D341Med (cell line): ENCODE results near the gene CCL2.

Experiments used
- DNase-seq: peaks from one replicate; pipeline ENCODE4 v3.0.0; 2012; ENCODE audit warnings: low spot score

The CCL2 gene

DNA sequence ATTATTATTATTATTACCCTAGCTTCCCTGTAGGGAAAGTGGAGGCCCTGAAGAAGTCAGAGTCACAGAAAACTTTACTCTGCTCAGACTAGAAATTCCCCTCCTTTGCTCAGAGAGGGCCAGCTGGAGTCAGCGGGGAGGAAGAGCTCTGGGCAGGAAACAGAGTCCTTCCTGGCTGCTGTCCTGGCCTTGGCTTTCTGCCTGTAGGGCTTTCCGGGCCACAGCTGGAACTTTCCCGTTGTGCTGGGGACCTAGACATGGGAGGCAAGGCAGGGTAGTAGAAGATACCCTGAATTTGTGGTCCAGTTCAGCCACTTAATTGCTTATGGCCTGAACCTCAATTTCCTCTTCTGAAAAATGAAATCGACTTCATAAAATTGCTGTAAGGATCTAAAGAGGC is 14.0 kb upstream of the CCL2 start:
- DNase-seq, result no peak

DNA sequence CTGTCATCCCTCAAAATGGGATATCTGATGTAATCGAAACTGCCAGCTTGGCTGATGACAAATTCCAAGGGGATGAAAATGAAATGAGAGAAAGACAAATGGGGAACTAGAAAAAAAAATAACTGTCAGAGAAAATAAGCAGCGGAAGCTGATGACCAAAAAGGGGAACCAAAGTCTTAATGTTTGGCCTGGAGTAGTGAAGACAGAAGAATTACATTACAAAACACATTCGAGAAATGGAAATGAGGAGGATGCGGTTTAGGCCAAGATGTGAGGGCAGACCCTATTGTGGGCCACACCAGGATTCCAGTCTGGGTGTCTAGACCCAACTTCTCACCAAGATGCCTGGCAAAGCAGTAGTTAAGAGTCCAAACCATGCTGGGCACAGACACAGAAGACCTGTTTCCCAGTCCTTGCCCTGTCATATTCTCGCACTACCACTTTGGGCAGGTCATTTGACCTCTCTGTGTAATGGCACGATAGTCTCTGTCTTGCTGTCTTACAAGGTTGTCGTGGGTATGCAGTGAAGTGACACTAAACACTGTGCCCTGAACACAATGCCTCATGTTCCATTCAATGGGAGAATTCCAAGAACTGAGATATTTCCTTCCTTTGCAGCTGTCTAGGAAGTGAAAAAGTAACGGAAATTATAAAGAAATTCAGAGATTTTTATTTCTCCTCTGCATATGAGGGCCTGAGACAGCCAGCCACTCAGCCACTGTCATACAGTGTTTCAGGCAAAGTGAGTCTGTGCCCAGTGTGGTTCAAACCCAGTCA is 12.3 kb upstream of the CCL2 start:
- DNase-seq, result no peak

DNA sequence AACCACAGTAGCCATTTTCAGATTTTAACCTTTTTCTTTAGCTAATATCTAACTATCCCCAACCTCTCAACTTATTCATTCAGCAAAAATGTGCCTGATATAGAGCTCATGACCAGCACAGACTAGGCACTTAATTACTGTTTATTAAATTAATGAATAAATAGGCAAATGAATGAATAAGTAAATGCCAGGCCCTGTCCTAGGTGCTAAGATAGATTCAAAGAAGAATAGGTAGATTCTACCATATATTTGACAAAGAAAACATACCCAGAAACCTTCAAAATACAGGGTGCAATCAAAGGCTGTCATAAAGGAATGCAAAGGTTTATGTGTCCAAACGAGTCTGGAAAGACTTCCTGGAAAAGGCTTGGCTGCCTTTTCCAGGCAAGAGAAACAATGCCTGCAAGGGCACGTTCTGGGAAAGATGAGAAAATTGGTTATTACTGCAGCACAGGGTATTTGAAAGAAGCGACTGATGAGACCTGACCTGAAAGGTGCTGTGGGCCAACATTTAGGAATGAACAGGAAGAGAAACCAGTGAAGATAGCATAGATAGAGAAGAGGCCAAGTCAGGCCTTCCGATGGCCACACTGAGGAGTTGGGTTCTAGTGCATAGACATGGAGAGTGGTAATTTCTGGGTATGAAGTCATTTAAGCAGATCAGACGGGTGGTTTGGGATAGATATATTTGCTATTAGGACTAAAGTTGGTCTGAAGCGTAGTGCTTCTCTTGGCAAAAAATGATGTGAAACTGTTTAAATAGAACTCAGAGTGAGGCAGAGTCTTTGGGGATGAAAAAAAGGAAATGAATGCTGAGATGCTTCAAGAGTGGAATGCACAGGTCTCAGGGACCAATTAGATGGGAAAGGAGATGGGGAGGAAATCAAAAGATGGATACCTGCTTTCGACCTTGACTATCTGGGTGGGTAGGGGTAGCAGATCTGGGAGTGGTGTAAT is 11.4 kb upstream of the CCL2 start:
- DNase-seq, result no peak

DNA sequence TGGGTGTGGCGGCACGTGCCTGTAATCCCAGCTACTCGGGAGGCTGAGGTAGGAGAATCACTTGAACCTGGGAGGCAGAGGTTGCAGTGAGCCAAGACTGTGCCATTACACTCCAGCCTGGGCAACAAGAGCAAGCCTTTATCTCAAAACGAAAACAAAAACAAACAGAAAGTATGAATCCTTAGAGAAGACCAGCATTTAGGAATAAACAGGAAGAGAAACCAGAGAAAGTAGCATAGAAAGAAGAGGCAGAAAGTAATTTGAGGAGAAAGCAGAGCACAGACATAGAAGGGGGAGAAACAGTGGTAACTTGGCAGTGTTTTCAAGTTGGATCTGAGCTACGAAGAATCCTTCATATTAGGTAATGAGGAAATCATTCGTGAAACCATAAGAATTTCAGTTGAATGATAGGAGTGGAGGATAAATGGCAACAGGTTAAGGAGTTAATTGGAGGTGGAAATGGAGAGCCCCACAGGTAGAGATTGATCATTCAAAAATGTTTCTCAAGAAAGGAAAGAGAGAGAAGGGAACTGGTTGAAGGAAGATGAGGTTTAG is 9.7 kb upstream of the CCL2 start:
- DNase-seq, result no peak

DNA sequence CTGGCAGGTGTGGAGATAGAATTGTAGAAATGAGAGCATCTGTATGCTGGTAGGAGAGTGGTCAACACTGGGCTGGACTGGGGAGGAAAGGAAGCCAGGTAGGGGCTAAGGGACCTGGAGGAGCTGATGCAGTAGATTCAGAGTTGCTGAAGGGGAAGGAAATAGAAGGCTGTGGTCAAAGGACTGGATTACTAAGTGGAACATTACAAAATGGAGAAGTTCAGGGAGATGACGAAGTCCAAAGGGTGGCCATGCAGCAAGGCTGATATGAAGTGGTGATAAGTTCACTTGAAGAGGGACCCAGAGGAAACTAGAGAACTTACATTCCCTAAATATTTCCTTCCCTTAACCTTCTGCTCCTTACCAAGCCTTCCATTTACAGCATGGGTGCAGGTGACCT is 8.6 kb upstream of the CCL2 start:
- DNase-seq, result no peak

DNA sequence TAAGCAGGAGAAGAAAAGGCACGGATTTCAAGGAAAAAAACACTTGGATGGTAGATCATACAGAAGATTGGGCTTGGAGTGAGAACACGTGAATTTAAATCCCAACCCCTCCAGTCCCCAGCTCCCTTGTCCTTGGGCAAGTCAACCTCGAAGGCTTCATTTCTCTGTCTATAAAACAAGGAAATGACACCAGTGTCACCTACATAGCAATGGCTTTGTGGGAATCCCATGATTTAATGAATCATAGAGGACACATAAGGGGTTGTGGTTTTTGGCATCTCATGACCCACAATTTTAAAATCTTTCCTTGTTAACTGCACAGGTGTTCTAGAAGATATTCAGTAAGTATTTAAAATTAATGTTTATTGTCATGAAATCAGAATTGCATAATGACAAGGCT is 8.2 kb upstream of the CCL2 start:
- no peak for DNase-seq

GRCh38 chr17:34248511-34249024 is 6.5 kb upstream of the CCL2 start:
- DNase-seq, result no peak

DNA sequence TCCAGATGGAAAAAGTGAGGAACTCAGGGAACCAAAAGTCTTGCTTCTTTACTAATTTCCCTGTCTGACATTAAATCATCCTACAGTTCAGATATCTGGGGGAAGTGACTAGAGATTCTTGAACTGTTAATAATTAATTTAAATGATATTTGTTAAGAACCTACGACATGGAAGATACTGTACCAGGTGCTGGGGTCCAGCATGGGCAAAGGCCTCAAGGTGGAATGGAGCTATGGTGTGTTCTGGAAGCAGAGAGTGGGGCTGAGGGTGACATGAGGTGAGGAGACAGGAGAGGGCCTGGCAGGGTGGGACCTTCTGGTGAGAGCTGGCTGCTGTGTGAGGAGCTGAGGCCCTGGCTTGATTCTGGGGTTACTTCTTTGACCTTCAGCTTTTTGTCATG is 6.0 kb upstream of the CCL2 start:
- no peak for DNase-seq

DNA sequence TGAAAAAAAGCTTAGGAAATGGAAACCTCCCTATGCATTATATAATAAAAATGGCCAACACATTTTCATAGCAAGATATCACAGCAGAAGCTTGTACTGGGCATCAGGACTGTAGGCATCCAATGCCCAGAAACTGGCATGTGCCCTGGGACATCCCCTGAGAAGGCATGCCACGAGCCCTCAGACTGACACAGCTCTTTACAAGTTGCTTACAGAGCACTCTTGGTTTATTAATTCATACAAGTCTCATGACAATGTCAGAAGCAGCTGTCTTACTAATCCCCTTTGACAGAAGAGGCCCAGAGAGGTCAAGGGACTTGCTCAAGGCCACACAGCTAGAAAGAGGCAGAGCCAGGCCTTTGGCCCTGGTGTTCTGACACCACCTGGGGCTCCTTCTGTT is 5.6 kb upstream of the CCL2 start:
- no peak for DNase-seq

- no peak for DNase-seq
Observed at GRCh38 chr17:34251186-34251585, 3.9 kb upstream of the CCL2 start.

GRCh38 chr17:34252095-34252443 is 3.0 kb upstream of the CCL2 start:
- DNase-seq, result no peak

DNA sequence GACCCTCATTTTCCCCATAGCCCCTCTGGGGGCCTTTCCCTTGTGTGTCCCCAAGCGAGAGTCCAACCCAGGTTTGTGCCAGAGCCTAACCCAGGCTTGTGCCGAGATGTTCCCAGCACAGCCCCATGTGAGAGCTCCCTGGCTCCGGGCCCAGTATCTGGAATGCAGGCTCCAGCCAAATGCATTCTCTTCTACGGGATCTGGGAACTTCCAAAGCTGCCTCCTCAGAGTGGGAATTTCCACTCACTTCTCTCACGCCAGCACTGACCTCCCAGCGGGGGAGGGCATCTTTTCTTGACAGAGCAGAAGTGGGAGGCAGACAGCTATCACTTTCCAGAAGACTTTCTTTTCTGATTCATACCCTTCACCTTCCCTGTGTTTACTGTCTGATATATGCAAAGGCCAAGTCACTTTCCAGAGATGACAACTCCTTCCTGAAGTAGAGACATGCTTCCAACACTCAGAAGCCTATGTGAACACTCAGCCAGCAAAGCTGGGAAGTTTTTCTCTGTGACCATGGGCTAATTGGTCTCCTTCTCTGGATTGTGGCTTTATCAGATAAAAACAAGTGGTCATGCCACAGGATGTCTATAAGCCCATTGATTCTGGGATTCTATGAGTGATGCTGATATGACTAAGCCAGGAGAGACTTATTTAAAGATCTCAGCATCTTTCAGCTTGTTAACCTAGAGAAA is 2.5 kb upstream of the CCL2 start:
- DNase-seq, result no peak

DNA sequence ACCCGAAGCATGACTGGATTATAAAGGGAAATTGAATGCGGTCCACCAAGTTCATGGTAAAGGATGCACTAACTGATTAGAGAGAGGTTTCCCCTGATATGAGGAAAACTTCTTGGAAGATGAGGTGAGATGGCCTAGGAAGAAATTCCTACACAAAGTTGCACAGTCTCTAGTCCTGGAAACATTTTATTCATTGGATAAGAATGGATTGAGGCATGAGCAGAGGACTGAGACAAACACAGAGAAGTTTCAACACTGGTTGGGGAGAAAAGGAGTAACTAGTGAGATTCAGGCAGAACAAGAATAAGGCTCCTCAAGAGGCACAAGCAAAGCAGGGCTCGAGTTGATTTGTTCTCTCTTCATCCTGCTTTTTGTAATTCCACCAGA is 2.0 kb upstream of the CCL2 start:
- DNase-seq, result no peak

GRCh38 chr17:34254146-34254545 is 939 bp upstream of the CCL2 start:
- DNase-seq, result no peak

- no peak for DNase-seq
Observed at GRCh38 chr17:34255381-34255732, 272 bp downstream of the CCL2 start.

DNA sequence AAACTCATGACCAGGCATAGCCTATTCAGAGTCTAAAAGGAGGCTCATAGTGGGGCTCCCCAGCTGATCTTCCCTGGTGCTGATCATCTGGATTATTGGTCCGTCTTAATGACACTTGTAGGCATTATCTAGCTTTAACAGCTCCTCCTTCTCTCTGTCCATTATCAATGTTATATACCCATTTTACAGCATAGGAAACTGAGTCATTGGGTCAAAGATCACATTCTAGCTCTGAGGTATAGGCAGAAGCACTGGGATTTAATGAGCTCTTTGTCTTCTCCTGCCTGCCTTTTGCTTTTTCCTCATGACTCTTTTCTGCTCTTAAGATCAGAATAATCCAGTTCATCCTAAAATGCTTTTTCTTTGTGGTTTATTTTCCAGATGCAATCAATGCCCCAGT is 756 bp downstream of the CCL2 start:
- DNase-seq, result no peak

DNA sequence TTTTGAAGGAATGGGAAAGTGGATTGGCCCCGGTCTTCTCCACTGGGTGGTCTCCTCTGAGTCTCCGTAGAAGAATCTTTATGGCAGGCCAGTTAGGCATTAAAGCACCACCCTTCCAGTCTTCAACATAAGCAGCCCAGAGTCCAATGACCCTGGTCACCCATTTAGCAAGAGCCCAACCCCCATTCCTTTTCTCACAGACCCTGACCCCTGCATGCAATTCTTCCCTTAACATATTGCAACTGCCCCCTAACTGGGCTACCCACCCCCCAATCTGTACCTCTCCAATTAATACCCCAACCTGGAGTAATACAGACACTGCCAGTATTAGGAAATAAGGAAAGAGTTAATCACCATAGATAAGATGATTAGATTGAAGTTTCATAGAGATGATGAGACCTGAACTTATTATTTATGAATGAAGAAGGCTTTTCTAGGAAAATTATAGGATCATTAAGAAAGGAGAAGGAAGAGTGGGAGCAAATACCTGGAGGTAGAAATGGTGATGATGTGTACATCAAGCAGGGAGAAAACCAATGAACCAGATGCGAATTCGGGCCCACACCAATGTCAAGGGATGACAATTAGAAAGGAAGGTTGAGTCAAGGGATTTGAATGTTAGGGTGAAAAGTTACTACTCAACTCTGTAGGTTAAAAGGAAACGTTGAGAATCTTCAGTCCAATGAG is 2.4 kb downstream of the CCL2 start:
- no peak for DNase-seq

DNA sequence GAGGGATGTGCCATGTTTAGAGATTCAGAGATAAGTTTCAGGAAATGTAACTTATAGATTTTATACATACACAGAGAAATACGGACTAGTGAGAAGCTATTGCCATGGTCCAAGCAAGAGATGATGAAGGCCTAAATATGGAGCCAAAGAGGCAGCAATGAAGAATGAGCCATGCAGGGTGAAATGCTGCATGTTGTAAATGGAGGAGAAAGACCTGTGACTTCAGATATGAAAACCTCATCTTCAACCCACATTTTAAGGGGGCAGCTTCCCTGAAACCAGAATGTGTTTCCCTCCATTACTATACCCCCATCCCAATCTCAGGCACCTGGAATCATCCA is 2.9 kb downstream of the CCL2 start:
- no peak for DNase-seq

DNA sequence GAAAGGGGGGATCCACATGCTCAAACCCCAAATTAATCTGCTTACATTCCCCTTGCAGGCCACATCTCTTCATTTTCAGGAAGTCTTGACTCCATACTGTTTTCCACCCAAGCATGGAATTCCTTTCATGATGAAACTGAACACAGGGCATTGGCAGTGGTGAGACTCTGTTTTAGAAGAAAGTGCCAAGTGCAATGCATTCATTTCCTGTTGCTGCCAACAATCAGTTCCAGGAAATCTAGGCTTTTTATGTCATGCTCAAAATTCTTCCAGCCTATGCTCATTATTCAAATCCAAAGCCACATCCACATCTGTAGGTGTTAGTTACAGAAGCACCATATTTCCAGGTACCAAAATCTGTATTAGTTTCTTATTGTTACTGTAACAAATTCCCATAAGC is 4.1 kb downstream of the CCL2 start:
- DNase-seq, result no peak

GRCh38 chr17:34260861-34261260 is 5.8 kb downstream of the CCL2 start:
- no peak for DNase-seq

DNA sequence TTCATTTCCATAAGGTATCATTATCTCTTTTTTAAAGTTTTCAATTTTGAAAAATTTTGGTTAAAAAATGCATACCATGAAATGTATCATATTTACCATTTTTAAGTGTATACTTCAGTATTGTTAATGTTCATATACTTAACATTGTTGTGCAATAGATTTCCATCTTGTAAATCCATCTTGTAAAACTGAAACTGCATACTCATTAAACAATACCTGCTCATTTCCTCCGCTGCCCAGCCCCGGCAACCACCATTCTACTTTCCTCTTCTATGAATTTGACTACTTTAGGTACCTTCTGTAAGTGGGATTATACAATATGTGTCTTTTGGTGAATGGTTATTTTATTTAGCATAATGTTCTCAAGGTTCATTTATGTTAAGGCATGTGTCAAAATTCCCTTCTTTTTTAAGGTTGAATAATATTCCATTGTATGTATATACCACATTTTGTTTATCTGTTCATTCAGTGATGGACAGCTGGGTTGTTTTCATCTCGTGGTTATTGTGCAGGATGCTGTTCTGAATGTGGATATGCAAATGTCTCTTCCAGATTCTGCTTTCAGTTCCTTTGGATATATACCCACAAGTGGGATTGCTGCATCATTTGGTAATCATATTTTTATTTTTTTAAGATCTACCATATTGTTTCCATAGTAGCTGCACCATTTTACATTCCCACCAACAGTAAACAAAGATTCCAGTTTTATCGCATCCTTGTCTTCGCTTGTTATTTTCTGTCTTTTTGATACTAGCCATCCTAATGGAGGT is 6.7 kb downstream of the CCL2 start:
- no peak for DNase-seq
